Measurements from ENCODE around the gene FABP7.

Gene FABP7

DNA sequence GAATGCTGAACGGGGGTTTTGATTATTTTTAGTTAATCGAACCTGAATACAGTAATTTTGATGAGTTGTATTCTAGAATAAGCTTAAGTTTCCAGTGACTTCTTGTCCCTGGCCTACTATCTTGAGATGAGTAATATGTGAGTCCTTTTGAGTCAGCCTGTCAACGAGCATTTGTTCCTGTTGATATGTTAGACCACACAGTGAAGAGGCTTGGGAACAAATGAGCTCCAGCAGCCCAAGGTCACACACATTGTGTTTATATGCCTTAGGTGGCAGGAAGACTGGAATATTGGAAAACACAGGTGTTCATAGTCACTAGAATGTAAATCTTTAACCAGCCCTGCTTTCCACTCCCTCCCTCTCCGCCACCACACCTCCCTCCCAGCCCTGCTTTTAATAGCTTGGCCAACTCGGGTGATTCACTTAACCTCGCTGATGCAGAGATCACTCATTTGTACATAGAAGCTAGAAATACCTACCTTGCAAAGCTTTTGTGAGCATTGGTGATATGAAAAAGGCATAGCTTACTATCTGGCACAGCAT lies 18.7 kb downstream of the FABP7 start:
- no peak overlapping the region for H2BK15ac ChIP-seq (ENCODE audit: low read depth, poor library complexity, severe bottlenecking)
- no peak overlapping the region for H3K4ac ChIP-seq (ENCODE audit: low read depth in 1 of 2, low read length in 2 of 2)
- H4K91ac ChIP-seq (ENCODE audit: low read length) = no peak overlapping the region
- H2AFZ ChIP-seq (ENCODE audit: low read depth, low read length) = no peak overlapping the region
- H3K23ac ChIP-seq (ENCODE audit: low read length in 2 of 2) = no peak overlapping the region
- H3K79me1 ChIP-seq (replicated peaks; ENCODE audit: low read length, poor library complexity, severe bottlenecking) = peaks cover 6% of the 10 kb centered on the region
- H3K27ac ChIP-seq (ENCODE audit: low read length, poor library complexity, severe bottlenecking) = peak overlapping the region; percentile 53
- peak overlapping the region in 1 of 2 experiments; percentile 5 for H3K18ac ChIP-seq (ENCODE audit: low read depth in 1 of 2, low read length in 2 of 2)
- H2BK12ac ChIP-seq (ENCODE audit: low read length in 2 of 2) = peak overlapping the region in 1 of 2 experiments; percentile 61
- 26% methylated on average over 5 of the region's 6 CpGs for WGBS
- no peak overlapping the region for H3K14ac ChIP-seq (ENCODE audit: low read length in 2 of 2)
- no peak overlapping the region for H2AK5ac ChIP-seq (ENCODE audit: low read length, severe bottlenecking)
- H3K4me1 ChIP-seq (ENCODE audit: control insufficient read depth, insufficient read depth, low read depth, low read length) = peaks cover 8% of the 10 kb centered on the region
- H2BK120ac ChIP-seq (ENCODE audit: low read depth, low read length) = no peak overlapping the region
- DNase-seq = peak; percentile 71
- peak overlapping the region; percentile 63 for H4K8ac ChIP-seq (ENCODE audit: low read length)
- peak overlapping the region; percentile 18 for H3K4me2 ChIP-seq (ENCODE audit: low read length, poor library complexity, severe bottlenecking)
- H2BK5ac ChIP-seq (ENCODE audit: low read depth, low read length, poor library complexity, severe bottlenecking) = no peak overlapping the region
- no peak overlapping the region for H3K9ac ChIP-seq (ENCODE audit: low read length)
- no peaks in the 10 kb centered on the region for H3K9me3 ChIP-seq (ENCODE audit: control insufficient read depth, low read length)
- H3K27me3 ChIP-seq (ENCODE audit: control insufficient read depth in 1 of 2, insufficient read depth in 1 of 2, low read length in 2 of 2) = no peaks in the 10 kb centered on the region
- peak overlapping the region in 1 of 2 experiments; percentile 30 for H3K4me3 ChIP-seq (ENCODE audit: insufficient read depth in 1 of 2, low read depth in 1 of 2, low read length in 2 of 2)
- peaks cover 0 to 3% of the 10 kb centered on the region in 2 experiments for H3K36me3 ChIP-seq (ENCODE audit: control insufficient read depth in 1 of 2, insufficient read depth in 2 of 2, low read depth in 1 of 2, low read length in 2 of 2)

DNA sequence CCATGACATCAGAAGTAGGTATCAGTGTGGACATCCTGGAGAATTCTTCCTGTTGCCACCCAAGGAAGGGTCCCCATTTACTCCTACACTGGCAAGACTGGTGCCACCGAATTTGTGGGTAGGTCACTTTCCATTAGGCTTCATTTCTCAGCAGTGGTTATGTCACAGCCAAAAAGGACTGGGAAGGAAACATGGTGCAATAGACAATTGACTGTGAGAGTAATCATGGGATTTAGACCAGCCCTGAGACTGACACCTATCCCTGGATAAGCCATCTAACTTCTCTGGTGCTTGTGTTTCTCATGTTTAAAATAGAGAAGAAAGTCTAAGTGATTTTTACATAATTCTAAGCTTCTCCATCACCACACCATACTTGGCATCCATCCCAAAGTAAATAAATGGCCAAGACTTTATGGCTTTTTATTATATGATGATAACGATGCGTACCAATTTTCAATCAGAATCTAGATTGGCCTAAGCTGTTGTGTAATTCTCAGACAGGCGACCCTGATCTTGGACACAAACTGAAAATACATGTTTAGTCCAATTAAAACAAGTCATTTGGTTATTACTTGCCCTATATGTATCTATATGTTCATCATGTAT lies 19.7 kb downstream of the FABP7 start:
- peak overlapping the region in 1 of 2 experiments; percentile 55 for H3K14ac ChIP-seq (ENCODE audit: low read length in 2 of 2)
- H2AK5ac ChIP-seq (ENCODE audit: low read length, severe bottlenecking) = peak overlapping the region; percentile 89
- H3K4me2 ChIP-seq (ENCODE audit: low read length, poor library complexity, severe bottlenecking) = no peak overlapping the region
- no peaks in the 10 kb centered on the region for H3K9me3 ChIP-seq (ENCODE audit: control insufficient read depth, low read length)
- 88% methylated on average over 3 of the region's 4 CpGs for WGBS
- H2BK12ac ChIP-seq (ENCODE audit: low read length in 2 of 2) = peak overlapping the region in 1 of 2 experiments; percentile 39
- no peaks in the 10 kb centered on the region for H3K27me3 ChIP-seq (ENCODE audit: control insufficient read depth in 1 of 2, insufficient read depth in 1 of 2, low read length in 2 of 2)
- no peak overlapping the region for H4K91ac ChIP-seq (ENCODE audit: low read length)
- peaks cover 8% of the 10 kb centered on the region for H3K4me1 ChIP-seq (ENCODE audit: control insufficient read depth, insufficient read depth, low read depth, low read length)
- peaks cover 6% of the 10 kb centered on the region for H3K79me1 ChIP-seq (replicated peaks; ENCODE audit: low read length, poor library complexity, severe bottlenecking)
- no peak overlapping the region for H3K23ac ChIP-seq (ENCODE audit: low read length in 2 of 2)
- H3K4ac ChIP-seq (ENCODE audit: low read depth in 1 of 2, low read length in 2 of 2) = peak overlapping the region in 1 of 2 experiments; percentile 79
- no peak overlapping the region for H3K4me3 ChIP-seq (ENCODE audit: insufficient read depth in 1 of 2, low read depth in 1 of 2, low read length in 2 of 2)
- no peak overlapping the region for H2BK5ac ChIP-seq (ENCODE audit: low read depth, low read length, poor library complexity, severe bottlenecking)
- H2BK15ac ChIP-seq (ENCODE audit: low read depth, poor library complexity, severe bottlenecking) = no peak overlapping the region
- peak overlapping the region; percentile 23 for H3K27ac ChIP-seq (ENCODE audit: low read length, poor library complexity, severe bottlenecking)
- H3K36me3 ChIP-seq (ENCODE audit: control insufficient read depth in 1 of 2, insufficient read depth in 2 of 2, low read depth in 1 of 2, low read length in 2 of 2) = peaks cover 0 to 3% of the 10 kb centered on the region in 2 experiments
- no peak for DNase-seq
- no peak overlapping the region for H2BK120ac ChIP-seq (ENCODE audit: low read depth, low read length)
- peak overlapping the region in 1 of 2 experiments; percentile 52 for H3K18ac ChIP-seq (ENCODE audit: low read depth in 1 of 2, low read length in 2 of 2)
- no peak overlapping the region for H3K9ac ChIP-seq (ENCODE audit: low read length)
- H4K8ac ChIP-seq (ENCODE audit: low read length) = no peak overlapping the region
- no peak overlapping the region for H2AFZ ChIP-seq (ENCODE audit: low read depth, low read length)

GRCh38 chr6:122799916-122800686 lies 20.6 kb downstream of the FABP7 start:
- H4K91ac ChIP-seq (ENCODE audit: low read length) = no peak overlapping the region
- H3K27me3 ChIP-seq (ENCODE audit: control insufficient read depth in 1 of 2, insufficient read depth in 1 of 2, low read length in 2 of 2) = no peaks in the 10 kb centered on the region
- peak; percentile 43 for DNase-seq
- peak overlapping the region; percentile 4 for H2AK5ac ChIP-seq (ENCODE audit: low read length, severe bottlenecking)
- H3K79me1 ChIP-seq (replicated peaks; ENCODE audit: low read length, poor library complexity, severe bottlenecking) = peaks cover 5% of the 10 kb centered on the region
- no peak overlapping the region for H2BK120ac ChIP-seq (ENCODE audit: low read depth, low read length)
- no peak overlapping the region for H3K27ac ChIP-seq (ENCODE audit: low read length, poor library complexity, severe bottlenecking)
- no peaks in the 10 kb centered on the region for H3K9me3 ChIP-seq (ENCODE audit: control insufficient read depth, low read length)
- peaks cover 2 to 3% of the 10 kb centered on the region in 2 experiments for H3K36me3 ChIP-seq (ENCODE audit: control insufficient read depth in 1 of 2, insufficient read depth in 2 of 2, low read depth in 1 of 2, low read length in 2 of 2)
- H3K14ac ChIP-seq (ENCODE audit: low read length in 2 of 2) = peak overlapping the region in 1 of 2 experiments; percentile 44
- no peak overlapping the region for H3K4me2 ChIP-seq (ENCODE audit: low read length, poor library complexity, severe bottlenecking)
- no peak overlapping the region for H2BK15ac ChIP-seq (ENCODE audit: low read depth, poor library complexity, severe bottlenecking)
- no peak overlapping the region for H3K23ac ChIP-seq (ENCODE audit: low read length in 2 of 2)
- H3K4me1 ChIP-seq (ENCODE audit: control insufficient read depth, insufficient read depth, low read depth, low read length) = peaks cover 8% of the 10 kb centered on the region
- WGBS = 70% methylated on average over 4 of the region's 5 CpGs
- no peak overlapping the region for H3K4me3 ChIP-seq (ENCODE audit: insufficient read depth in 1 of 2, low read depth in 1 of 2, low read length in 2 of 2)
- H2BK12ac ChIP-seq (ENCODE audit: low read length in 2 of 2) = peak overlapping the region in 1 of 2 experiments; percentile 51
- no peak overlapping the region for H4K8ac ChIP-seq (ENCODE audit: low read length)
- H3K18ac ChIP-seq (ENCODE audit: low read depth in 1 of 2, low read length in 2 of 2) = peak overlapping the region; percentile 28 to 69
- no peak overlapping the region for H3K9ac ChIP-seq (ENCODE audit: low read length)
- H2BK5ac ChIP-seq (ENCODE audit: low read depth, low read length, poor library complexity, severe bottlenecking) = no peak overlapping the region
- H2AFZ ChIP-seq (ENCODE audit: low read depth, low read length) = no peak overlapping the region
- H3K4ac ChIP-seq (ENCODE audit: low read depth in 1 of 2, low read length in 2 of 2) = peak overlapping the region in 1 of 2 experiments; percentile 32

- Histone ChIP-seq H2BK120ac (ENCODE audit: low read depth, low read length) (no peak overlapping the region), H3K4ac (ENCODE audit: low read depth in 1 of 2, low read length in 2 of 2) (peak overlapping the region in 1 of 2 experiments; percentile 21), H3K27ac (ENCODE audit: low read length, poor library complexity, severe bottlenecking) (no peak overlapping the region), H3K79me1 (replicated peaks; ENCODE audit: low read length, poor library complexity, severe bottlenecking) (peaks cover 1% of the 10 kb centered on the region), H3K23ac (ENCODE audit: low read length in 2 of 2) (no peak overlapping the region), H3K9ac (ENCODE audit: low read length) (no peak overlapping the region), H4K91ac (ENCODE audit: low read length) (no peak overlapping the region), H2AFZ (ENCODE audit: low read depth, low read length) (no peak overlapping the region), H2BK12ac (ENCODE audit: low read length in 2 of 2) (no peak overlapping the region), H2AK5ac (ENCODE audit: low read length, severe bottlenecking) (no peak overlapping the region), H3K4me3 (ENCODE audit: insufficient read depth in 1 of 2, low read depth in 1 of 2, low read length in 2 of 2) (no peak overlapping the region), H4K8ac (ENCODE audit: low read length) (no peak overlapping the region), H3K18ac (ENCODE audit: low read depth in 1 of 2, low read length in 2 of 2) (peak overlapping the region; percentile 43 to 50), H3K27me3 (ENCODE audit: control insufficient read depth in 1 of 2, insufficient read depth in 1 of 2, low read length in 2 of 2) (no peaks in the 10 kb centered on the region), H2BK15ac (ENCODE audit: low read depth, poor library complexity, severe bottlenecking) (no peak overlapping the region), H3K4me1 (ENCODE audit: control insufficient read depth, insufficient read depth, low read depth, low read length) (peaks cover 8% of the 10 kb centered on the region), H3K36me3 (ENCODE audit: control insufficient read depth in 1 of 2, insufficient read depth in 2 of 2, low read depth in 1 of 2, low read length in 2 of 2) (peaks cover 2 to 3% of the 10 kb centered on the region in 2 experiments), H3K14ac (ENCODE audit: low read length in 2 of 2) (no peak overlapping the region), H3K9me3 (ENCODE audit: control insufficient read depth, low read length) (no peaks in the 10 kb centered on the region), H3K4me2 (ENCODE audit: low read length, poor library complexity, severe bottlenecking) (no peak overlapping the region), H2BK5ac (ENCODE audit: low read depth, low read length, poor library complexity, severe bottlenecking) (no peak overlapping the region)
- whole genome bisulfite sequencing = 66% methylated on average over 3 of the region's 3 CpGs
- no peak for DNase-seq
These were observed 21.4 kb downstream of the FABP7 start for GRCh38 chr6:122800906-122801305.
